ENCODE data around the gene PTPRK. TPM values are rescaled to one million over a fixed set of nuclear protein-coding genes. Genes with fewer than 3 reads are reported as not detected.

Gene PTPRK
- total and polyA plus RNA-seq, 12 donors = 7.5 to 47.7 (median 35.7) TPM

DNA sequence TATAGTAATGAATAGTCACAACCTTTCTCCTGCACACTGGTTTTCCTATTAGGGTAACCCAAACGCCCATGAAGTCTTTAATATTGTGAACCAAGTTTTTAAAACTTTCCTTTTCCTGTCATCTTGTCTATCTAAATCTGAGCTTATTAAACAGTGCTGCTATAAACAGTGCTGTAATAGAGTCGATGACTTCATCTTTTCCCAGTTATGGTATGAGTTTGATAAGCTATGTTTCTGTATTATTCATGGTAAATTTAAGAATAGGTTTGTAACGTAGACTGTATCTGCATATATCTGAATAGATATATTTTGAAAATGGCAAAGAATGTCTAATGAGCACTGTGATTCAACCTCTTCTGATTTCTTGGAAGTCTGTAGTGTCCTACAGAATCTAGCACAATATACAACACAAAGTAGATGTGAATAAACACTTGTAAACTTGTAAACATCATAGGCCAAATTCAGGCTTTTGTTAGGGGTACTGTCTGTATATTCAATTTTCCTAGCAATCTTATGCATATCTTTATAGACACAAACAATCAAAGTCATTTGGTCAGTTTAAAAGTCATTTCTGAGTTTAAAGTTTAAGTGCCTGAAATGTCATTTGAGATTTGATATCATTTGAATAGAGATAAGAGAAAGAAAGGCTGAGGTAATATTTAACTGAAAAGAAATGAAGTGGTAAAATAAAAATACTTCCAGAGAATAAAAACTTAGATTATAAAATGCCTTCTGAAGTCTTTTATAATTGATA, 155.5 kb downstream of the PTPRK start:
- peaks cover 0 to 47% (median 21%) of the 10 kb centered on the region in 9 donors for H3K4me1 ChIP-seq
- H3K9me3 ChIP-seq = no peaks in the 10 kb centered on the region
- 55 to 61% methylated on average over 3 of the region's 3 CpGs for WGBS, 2 donors
- intact Hi-C loops (cut with DNase I) = no loop called here
- H3K27ac ChIP-seq = no peak overlapping the region
- DNase-seq = no peak
- no peaks in the 10 kb centered on the region for H3K27me3 ChIP-seq
- H3K4me3 ChIP-seq = no peak overlapping the region
- TF ChIP-seq, protein P1, sequence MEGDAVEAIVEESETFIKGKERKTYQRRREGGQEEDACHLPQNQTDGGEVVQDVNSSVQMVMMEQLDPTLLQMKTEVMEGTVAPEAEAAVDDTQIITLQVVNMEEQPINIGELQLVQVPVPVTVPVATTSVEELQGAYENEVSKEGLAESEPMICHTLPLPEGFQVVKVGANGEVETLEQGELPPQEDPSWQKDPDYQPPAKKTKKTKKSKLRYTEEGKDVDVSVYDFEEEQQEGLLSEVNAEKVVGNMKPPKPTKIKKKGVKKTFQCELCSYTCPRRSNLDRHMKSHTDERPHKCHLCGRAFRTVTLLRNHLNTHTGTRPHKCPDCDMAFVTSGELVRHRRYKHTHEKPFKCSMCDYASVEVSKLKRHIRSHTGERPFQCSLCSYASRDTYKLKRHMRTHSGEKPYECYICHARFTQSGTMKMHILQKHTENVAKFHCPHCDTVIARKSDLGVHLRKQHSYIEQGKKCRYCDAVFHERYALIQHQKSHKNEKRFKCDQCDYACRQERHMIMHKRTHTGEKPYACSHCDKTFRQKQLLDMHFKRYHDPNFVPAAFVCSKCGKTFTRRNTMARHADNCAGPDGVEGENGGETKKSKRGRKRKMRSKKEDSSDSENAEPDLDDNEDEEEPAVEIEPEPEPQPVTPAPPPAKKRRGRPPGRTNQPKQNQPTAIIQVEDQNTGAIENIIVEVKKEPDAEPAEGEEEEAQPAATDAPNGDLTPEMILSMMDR (IDR thresholded peaks at IDR 0.05) = no peak
- ATAC-seq = no peak
- H3K36me3 ChIP-seq = no peaks in the 10 kb centered on the region

DNA sequence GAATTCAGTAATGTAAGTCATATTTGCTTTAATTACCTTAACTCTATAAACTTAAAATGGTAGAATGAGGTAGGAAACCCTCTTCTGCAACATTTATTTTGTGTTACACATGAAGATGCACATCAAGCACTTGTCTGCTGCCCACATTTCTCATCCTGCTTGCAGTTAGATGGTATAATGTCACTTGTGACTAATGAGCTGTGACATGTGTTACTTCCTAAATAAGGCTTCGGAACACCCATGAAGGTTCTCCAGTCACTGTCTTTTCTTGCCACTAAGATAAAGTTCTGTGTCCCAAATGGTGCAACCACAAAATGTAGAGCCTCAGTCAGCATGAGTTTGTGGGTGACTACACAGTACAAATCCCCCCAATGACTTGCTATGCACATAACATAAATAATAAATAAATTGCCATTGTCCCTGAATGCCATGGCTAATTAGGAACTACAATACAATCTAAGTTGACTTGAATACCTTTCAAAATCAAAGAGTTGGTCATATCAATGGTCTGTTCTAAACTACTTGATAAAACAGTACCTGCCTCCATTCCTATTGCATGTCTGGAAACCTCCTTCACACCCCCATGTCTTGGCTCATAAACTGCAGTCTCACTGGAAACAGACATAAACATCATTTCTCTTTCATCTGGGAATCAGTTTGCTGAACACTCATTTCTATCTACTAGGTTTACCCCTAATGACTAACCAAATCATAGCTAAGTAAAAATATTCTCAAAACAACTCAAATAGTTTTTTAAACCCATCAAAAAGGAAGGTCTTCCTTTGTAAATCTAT, 157.2 kb downstream of the PTPRK start:
- H3K27ac ChIP-seq = no peak overlapping the region
- no peaks in the 10 kb centered on the region for H3K36me3 ChIP-seq
- H3K4me3 ChIP-seq = no peak overlapping the region
- DNase-seq = no peak
- H3K9me3 ChIP-seq = no peaks in the 10 kb centered on the region
- no peaks in the 10 kb centered on the region for H3K27me3 ChIP-seq
- TF ChIP-seq, protein P1 (IDR thresholded peaks at IDR 0.05) = no peak
- intact Hi-C loops (cut with DNase I) = no loop called here
- H3K4me1 ChIP-seq = peaks cover 0 to 36% (median 20%) of the 10 kb centered on the region in 9 donors
- WGBS, 2 donors = 95 to 100% methylated on average over 1 of the region's 1 CpG
- ATAC-seq = no peak

DNA sequence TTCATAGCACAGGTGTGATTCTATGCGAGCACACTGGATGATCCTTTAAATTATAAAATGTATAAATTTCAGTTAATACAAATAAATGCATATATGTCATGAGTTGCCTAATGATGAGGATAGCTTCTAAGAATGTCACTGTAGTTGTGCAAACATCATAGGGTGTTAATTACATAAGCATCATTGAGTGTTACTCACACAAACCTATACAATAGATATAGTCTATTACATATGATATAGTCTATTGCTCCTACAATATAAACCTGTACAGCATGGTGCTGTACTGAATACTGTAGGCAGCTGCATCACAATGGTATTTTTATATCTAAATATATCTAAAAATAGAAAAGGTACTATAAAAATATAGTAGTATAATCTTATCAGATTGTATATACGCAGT, 159.0 kb downstream of the PTPRK start:
- H3K4me3 ChIP-seq = no peak overlapping the region
- TF ChIP-seq, protein P1 (IDR thresholded peaks at IDR 0.05) = no peak
- no peak for DNase-seq
- no peaks in the 10 kb centered on the region for H3K36me3 ChIP-seq
- 83 to 93% methylated on average over 2 of the region's 2 CpGs for WGBS, 2 donors
- H3K4me1 ChIP-seq = peaks cover 0 to 42% (median 24%) of the 10 kb centered on the region in 9 donors
- H3K27me3 ChIP-seq = no peaks in the 10 kb centered on the region
- no peak for ATAC-seq
- H3K9me3 ChIP-seq = no peaks in the 10 kb centered on the region
- intact Hi-C loops (cut with DNase I) = no loop called here
- no peak overlapping the region for H3K27ac ChIP-seq

DNA sequence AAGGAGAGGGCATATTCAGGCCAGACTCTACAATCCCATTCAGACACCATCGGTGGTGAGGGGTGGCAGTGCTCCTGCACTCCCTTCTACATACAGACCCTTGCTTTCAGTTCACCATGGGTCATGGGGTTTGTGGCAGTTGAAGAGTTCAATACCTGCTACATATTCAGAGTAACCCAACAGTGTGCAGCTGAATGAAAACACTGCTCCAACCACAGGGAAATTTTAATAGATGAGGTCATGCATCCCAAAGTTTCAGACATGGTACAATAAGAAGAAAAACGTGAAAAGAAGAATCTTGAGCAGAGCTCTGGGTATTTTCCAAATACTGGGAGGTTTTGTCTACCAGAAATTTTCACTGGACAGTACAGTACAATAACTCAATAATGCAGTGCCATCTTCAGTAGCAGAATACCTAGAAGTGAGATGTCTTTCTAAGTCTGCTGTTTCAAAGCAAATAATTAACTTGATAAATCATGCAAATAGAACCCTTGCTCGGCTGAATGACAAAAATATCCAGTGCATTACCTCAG, 162.1 kb downstream of the PTPRK start:
- TF ChIP-seq, protein P1 (IDR thresholded peaks at IDR 0.05) = no peak
- H3K9me3 ChIP-seq = no peaks in the 10 kb centered on the region
- H3K27me3 ChIP-seq = no peaks in the 10 kb centered on the region
- no peak overlapping the region for H3K4me3 ChIP-seq
- H3K27ac ChIP-seq = peak overlapping the region in 6 of 10 donors; percentile 15 to 71 (median 63)
- peaks cover 0 to 32% (median 19%) of the 10 kb centered on the region in 9 donors for H3K4me1 ChIP-seq
- no peak for DNase-seq
- no peaks in the 10 kb centered on the region for H3K36me3 ChIP-seq
- intact Hi-C loops (cut with DNase I) = no loop called here
- WGBS, 2 donors = 46 to 48% methylated on average over 3 of the region's 3 CpGs
- peak in 4 of 8 donors; percentile 16 to 61 (median 42) for ATAC-seq
